Heart right ventricle (tissue), 16 donors: ENCODE measurements around the gene SLC29A3. TPM values are rescaled to one million over a fixed set of nuclear protein-coding genes. Genes with fewer than 3 reads are reported as not detected.

Experiments
- ATAC-seq, 8 donors: fragments of 200-7000 bp; cut with Tn5 transposase; one replicate each; pipeline ENCODE4 v1.9.1; 2020; ENCODE audit warnings: mild to moderate bottlenecking in 8 of 8, moderate library complexity in 8 of 8, moderate number of reproducible peaks in 1 of 8
- DNase-seq, 2 donors: peaks; one replicate each; pipeline ENCODE4 v3.0.0-alpha.2; 2020
- H3K27ac ChIP-seq, 10 donors: fragments of 200-600 bp; sonication (generic) in 2 of 10; one replicate each; pipeline versions ENCODE4 v1.5.0 to v1.8.0; 2020 to 2022; ENCODE audit warnings: mild to moderate bottlenecking in 3 of 10
- H3K27me3 ChIP-seq, 7 donors: fragments of 200-600 bp; one replicate each; pipeline ENCODE4 v1.8.0; 2021 to 2022; ENCODE audit warnings: mild to moderate bottlenecking in 2 of 7
- H3K36me3 ChIP-seq, 9 donors: fragments of 200-600 bp; sonication (generic) in 1 of 9; one replicate each; pipeline versions ENCODE4 v1.5.0 to v1.8.0; 2020 to 2022; ENCODE audit warnings: mild to moderate bottlenecking in 2 of 9
- H3K4me1 ChIP-seq, 9 donors: fragments of 200-600 bp; sonication (generic) in 1 of 9; one replicate each; pipeline versions ENCODE4 v1.5.0 to v1.8.0; 2020 to 2022; ENCODE audit warnings: mild to moderate bottlenecking in 4 of 9
- H3K4me3 ChIP-seq, 10 donors: fragments of 200-600 bp; sonication (generic) in 2 of 10; one replicate each; pipeline versions ENCODE4 v1.5.0 to v1.8.0; 2020 to 2022; ENCODE audit warnings: mild to moderate bottlenecking in 7 of 10, moderate library complexity in 2 of 10
- H3K9me3 ChIP-seq, 11 donors: fragments of 200-600 bp in 10 of 11; sonication (generic) in 2 of 11; one replicate each; pipeline versions ENCODE4 v1.5.0 to v1.8.0; 2013 to 2022; ENCODE audit warnings: mild to moderate bottlenecking in 2 of 11, control low read depth in 1 of 11, moderate library complexity in 1 of 11
- CTCF ChIP-seq, 9 donors: fragments of 200-600 bp; sonication (generic) in 2 of 9; IDR thresholded peaks; one replicate each; pipeline versions ENCODE4 v1.5.0 to v1.8.0; 2021 to 2022; ENCODE audit warnings: antibody characterized with exemption in 9 of 9, mild to moderate bottlenecking in 5 of 9, moderate library complexity in 1 of 9
- WGBS, 2 donors: extraction: QIAGEN DNeasy Blood & Tissue Kit; methylation state at CpG; one replicate each; pipeline ENCODE4 v1.1.7; 2013; ENCODE audit warnings: inconsistent platforms in 1 of 2; 5-methylcytosine and 5-hydroxymethylcytosine counted together
- intact Hi-C, 10 donors: fragments of 100-400 bp; cut with DNase I; formaldehyde crosslinking; loops; one replicate each; pipeline versions ENCODE4 v1.11.1 to v1.14.2; 2022
- polyA plus RNA-seq, 2 donors: library from polyadenylated mRNA; stranded (reverse); fragments of 200-250 nt; gene quantifications; one replicate each; pipeline ENCODE4 v1.2.3, GENCODE V29; 2013
- total RNA-seq, 10 donors: library from RNA; stranded (reverse); fragmentation: NEBNext Ultra II Directional in 3 of 10; extraction: Animal tissue kit (Norgen Biotek cat#: 25700) in 3 of 10; gene quantifications; one replicate each; pipeline versions ENCODE4 v1.2.1 to v1.2.4, GENCODE V29; 2021 to 2023
- donor health status: Arrhythmogenic right ventricular cardiomyopathy.
- donor health status: ischemic (EF 13 %, LVEDD 7.1; RV severe dilation, severe dysfunction).
- donor health status: healthy with polysubstance abuse.
- donor health status: DM: no; HTN: yes; CAD: no.
- donor health status: DM: no; HTN: no; CAD: no.
- donor health status: ischemic (EF 25% LVEDD 6.9; RV normal size, moderate dysfunction).
- donor health status: ischemic (EF 25% LVEDD 5.7; RV mildly dilated, moderate dysfunction).
- donor health status: healthy.
- donor health status: DM: yes; HTN: yes; CAD: no.
- donor health status: Ischemic cardiomyopathy.
- donor health status: ischemic (EF 35%, LVEDD 5.7; RV mildly dilated, moderate dysfunction).
- donor health status: nonischemic (EF 11% LVEDD 7.7; RV severe dilation, severe dysfunction).
- donor health status: DM: yes; HTN: yes; CAD: no.
- donor health status: PGD.
- donor health status: ischemic (EF 29% LVEDD 5.4; RV normal size, mild dysfunction).
- donor health status: nonischemic (EF 23%, LVEDD 6.1; RV moderate dilation, normal function).

The SLC29A3 gene
- total and polyA plus RNA-seq, 12 donors: 0.89 to 3.5 (median 1.2) TPM

- Histone ChIP-seq H3K27ac (no peak overlapping the region), H3K9me3 (no peaks in the 10 kb centered on the region), H3K4me1 (peaks cover 0 to 29% (median 4%) of the 10 kb centered on the region in 9 donors), H3K36me3 (peaks cover 0 to 74% (median 12%) of the 10 kb centered on the region in 9 donors), H3K27me3 (no peaks in the 10 kb centered on the region), H3K4me3 (no peak overlapping the region)
- intact Hi-C loops: loop anchor here in 5 of 10 donors (5.0 to 10.0 kb wide), 3 partner anchors 277 to 374 kb away; no protein-coding TSS in a partner anchor
- TF ChIP-seq CTCF (IDR thresholded peaks at IDR 0.05): no peak
- no peak for DNase-seq
- WGBS, 2 donors: 90 to 92% methylated on average over 8 of the region's 8 CpGs
- ATAC-seq: no peak
These were observed 37.3 kb upstream of the SLC29A3 start for GRCh38 chr10:71281646-71282322.

GRCh38 chr10:71282323-71282680 is 36.8 kb upstream of the SLC29A3 start:
- no peak overlapping the region for H3K27ac ChIP-seq
- WGBS, 2 donors: 93 to 95% methylated on average over 2 of the region's 2 CpGs
- DNase-seq (no peak), ATAC-seq (no peak)
- peaks cover 0 to 27% (median 4%) of the 10 kb centered on the region in 9 donors for H3K4me1 ChIP-seq
- no peaks in the 10 kb centered on the region for H3K27me3 ChIP-seq
- intact Hi-C loops: loop anchor here in 5 of 10 donors (5.0 to 10.0 kb wide), 3 partner anchors 278 to 375 kb away; no protein-coding TSS in a partner anchor
- no peaks in the 10 kb centered on the region for H3K9me3 ChIP-seq
- H3K4me3 ChIP-seq: no peak overlapping the region
- peaks cover 0 to 79% (median 12%) of the 10 kb centered on the region in 9 donors for H3K36me3 ChIP-seq
- no peak for TF ChIP-seq CTCF (IDR thresholded peaks at IDR 0.05)

GRCh38 chr10:71283410-71283809 is 35.6 kb upstream of the SLC29A3 start:
- no peak for DNase-seq
- WGBS, 2 donors: 88 to 93% methylated on average over 6 of the region's 6 CpGs
- Histone ChIP-seq H3K9me3 (no peaks in the 10 kb centered on the region), H3K27ac (no peak overlapping the region), H3K4me1 (peaks cover 0 to 21% (median 3%) of the 10 kb centered on the region in 9 donors), H3K27me3 (no peaks in the 10 kb centered on the region), H3K4me3 (no peak overlapping the region), H3K36me3 (peaks cover 0 to 90% (median 12%) of the 10 kb centered on the region in 9 donors)
- ATAC-seq: no peak
- no peak for TF ChIP-seq CTCF (IDR thresholded peaks at IDR 0.05)
- intact Hi-C loops: loop anchor here in 5 of 10 donors (5.0 to 10.0 kb wide), 3 partner anchors 279 to 376 kb away; no protein-coding TSS in a partner anchor

- WGBS, 2 donors: 86 to 89% methylated on average over 10 of the region's 10 CpGs
- DNase-seq: no peak
- no peak overlapping the region for H3K27ac ChIP-seq
- no peaks in the 10 kb centered on the region for H3K9me3 ChIP-seq
- H3K4me3 ChIP-seq: no peak overlapping the region
- no peak for TF ChIP-seq CTCF (IDR thresholded peaks at IDR 0.05)
- H3K4me1 ChIP-seq: peaks cover 0 to 16% (median 0%) of the 10 kb centered on the region in 9 donors
- H3K27me3 ChIP-seq: no peaks in the 10 kb centered on the region
- ATAC-seq: no peak
- intact Hi-C loops: loop anchor here in 9 of 10 donors (2.0 to 10.0 kb wide), 7 partner anchors 69 to 381 kb away; no protein-coding TSS in a partner anchor
- H3K36me3 ChIP-seq: peaks cover 0 to 95% (median 16%) of the 10 kb centered on the region in 9 donors
These were observed 35.2 kb upstream of the SLC29A3 start for GRCh38 chr10:71283876-71284275.
